Measurements from ENCODE around the gene WAS. TPM values are rescaled to one million over a fixed set of nuclear protein-coding genes. Genes with fewer than 3 reads are reported as not detected.

Gene WAS
- total and polyA plus RNA-seq, 2 of the 8 experiments (the other 6 are each of a cell fraction or from before 2014, with no cell fraction given) = 0.63 to 0.65 TPM

DNA sequence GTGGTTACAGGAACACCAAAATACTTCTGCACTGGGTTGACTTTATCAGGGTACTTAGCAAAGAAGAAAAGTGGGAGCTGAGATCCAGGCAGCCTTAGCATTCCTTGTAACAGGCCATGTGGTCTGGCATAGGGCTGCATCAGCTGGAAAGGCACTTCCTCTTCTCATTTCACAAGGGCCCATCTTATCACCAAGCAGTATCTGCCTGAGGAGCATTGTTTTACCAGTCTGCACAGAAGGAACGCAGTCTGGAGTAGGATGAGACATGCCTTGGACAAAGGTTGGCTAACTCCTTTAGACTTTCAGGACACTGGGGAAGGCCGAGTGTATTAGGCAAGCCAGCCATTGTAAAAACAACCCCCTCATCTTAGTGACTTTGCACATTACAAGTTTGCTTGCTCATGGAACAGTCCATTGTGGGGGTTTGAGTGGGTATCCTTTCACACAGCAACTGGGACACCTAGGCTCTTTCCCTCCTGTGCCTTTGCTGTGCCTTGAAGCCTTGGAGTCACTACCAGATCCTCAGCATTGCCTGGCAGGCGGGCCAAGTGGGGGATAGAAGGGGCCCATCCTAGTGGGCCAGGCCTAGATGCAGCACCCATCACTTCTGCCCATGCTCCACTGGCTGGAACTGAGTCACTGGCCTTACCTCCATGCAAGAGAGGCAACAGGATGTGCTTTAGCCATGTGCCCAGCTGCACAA lies 17.5 kb downstream of the WAS start:
- H3K14ac ChIP-seq (ENCODE audit: insufficient read length) = no peak overlapping the region
- H3K56ac ChIP-seq (replicated peaks; ENCODE audit: insufficient read length, low read depth, low read length) = no peak overlapping the region
- no peak overlapping the region for H2BK20ac ChIP-seq (ENCODE audit: low read length)
- H3K18ac ChIP-seq (ENCODE audit: extremely low read depth, low read length) = no peak overlapping the region
- peaks cover 2 to 8% of the 10 kb centered on the region in 2 experiments for H4K20me1 ChIP-seq (replicated peaks in 1 of 2; ENCODE audit: control insufficient read depth in 1 of 2, insufficient read depth in 2 of 2, low read length in 2 of 2)
- peaks cover 0 to 12% (median 4%) of the 10 kb centered on the region in 4 experiments; a peak in 5 of 7 replicates for H3K4me1 ChIP-seq (replicated peaks in 1 of 4; ENCODE audit: control insufficient read depth in 3 of 4, insufficient read depth in 4 of 4, low read length in 3 of 4)
- no peak overlapping the region for H2AFZ ChIP-seq (ENCODE audit: low read length)
- no peak overlapping the region for H3K4ac ChIP-seq (replicated peaks; ENCODE audit: insufficient read length, low read depth, low read length)
- no peak overlapping the region for H3K4me3 ChIP-seq (ENCODE audit: extremely low read depth in 1 of 4, insufficient read depth in 2 of 4, low read depth in 3 of 4, low read length in 4 of 4)
- H3K79me1 ChIP-seq (ENCODE audit: low read depth, low read length) = no peaks in the 10 kb centered on the region
- H3K9me3 ChIP-seq (ENCODE audit: insufficient read depth in 2 of 2, low read depth in 1 of 2, low read length in 1 of 2) = no peaks in the 10 kb centered on the region
- H3K4me2 ChIP-seq (ENCODE audit: insufficient read depth in 1 of 2, low read depth in 2 of 2, low read length in 2 of 2) = no peak overlapping the region
- POLR2A ChIA-PET (ENCODE audit: partially characterized antibody) = interaction anchor here (0.7 kb wide), 1 partner anchor 122 kb away, joined by 3 read pairs; no protein-coding TSS in a partner anchor
- no peak overlapping the region for H2BK15ac ChIP-seq (ENCODE audit: low read length)
- peaks cover 5 to 43% (median 28%) of the 10 kb centered on the region in 4 experiments; a peak in 6 of 8 replicates for H3K36me3 ChIP-seq (ENCODE audit: control insufficient read depth in 2 of 4, insufficient read depth in 4 of 4, low read length in 3 of 4)
- peaks cover under 1% of the 10 kb centered on the region; the same call in 1 of the 2 replicates for H3K23me2 ChIP-seq (ENCODE audit: low read depth, low read length)
- no peaks in the 10 kb centered on the region for H3K27me3 ChIP-seq (replicated peaks in 1 of 4; ENCODE audit: control insufficient read depth in 3 of 4, extremely low read depth in 1 of 4, insufficient read depth in 3 of 4, low read length in 3 of 4)
- no peak overlapping the region for H3K27ac ChIP-seq (ENCODE audit: low read depth, low read length)
- CTCF ChIA-PET (ENCODE audit: partially characterized antibody) = no interaction called here
- peaks cover 0 to 2% of the 10 kb centered on the region in 2 experiments; a peak in 1 of 4 replicates for H3K79me2 ChIP-seq (ENCODE audit: control insufficient read depth in 1 of 2, insufficient read depth in 2 of 2, low read length in 2 of 2)
- no peak overlapping the region for H3K23ac ChIP-seq (ENCODE audit: insufficient read length)
- FAIRE-seq (no peak), DNase-seq (ENCODE audit: low read depth in 1 of 2, low spot score in 2 of 2) (no peak)
- no peak overlapping the region for H2BK5ac ChIP-seq (ENCODE audit: low read depth, low read length)
- 89% methylated on average over 3 of the region's 3 CpGs; no CpG with 5 or more reads in 1 of the 2 experiments for WGBS, 2 experiments (ENCODE audit: extremely low coverage in 1 of 2, insufficient coverage in 1 of 2, insufficient read length in 1 of 2, insufficient replicate concordance in 2 of 2, low coverage in 1 of 2, low lambda C conversion rate in 2 of 2, missing lambda C conversion rate in 1 of 2)
- H3K9ac ChIP-seq (replicated peaks in 1 of 4; ENCODE audit: extremely low read depth in 1 of 4, low read depth in 3 of 4, low read length in 3 of 4) = no peak overlapping the region
- no peak overlapping the region for H2BK12ac ChIP-seq (ENCODE audit: low read depth, low read length)
- H4K8ac ChIP-seq (ENCODE audit: extremely low read depth, insufficient read depth, low read length) = no peak overlapping the region
- no peak overlapping the region for H2AK5ac ChIP-seq (ENCODE audit: low read depth, low read length)
- no peak overlapping the region for H4K91ac ChIP-seq (replicated peaks; ENCODE audit: insufficient read length, low read length)
- H2BK120ac ChIP-seq (replicated peaks; ENCODE audit: low read depth, low read length) = no peak overlapping the region
- no peak overlapping the region for H4K5ac ChIP-seq (ENCODE audit: insufficient read length, low read depth, low read length)
- TF ChIP-seq TAF1 (IDR thresholded peaks at IDR 0.05; ENCODE audit: low read depth, low read length) = no peak

All from H1 (cell line).